ENCODE measurements around the gene NCAPH2. TPM values are rescaled to one million over a fixed set of nuclear protein-coding genes. Genes with fewer than 3 reads are reported as not detected.

Gene NCAPH2
- total RNA-seq, 1 experiment from 2014 or later, result 39.8 TPM

DNA sequence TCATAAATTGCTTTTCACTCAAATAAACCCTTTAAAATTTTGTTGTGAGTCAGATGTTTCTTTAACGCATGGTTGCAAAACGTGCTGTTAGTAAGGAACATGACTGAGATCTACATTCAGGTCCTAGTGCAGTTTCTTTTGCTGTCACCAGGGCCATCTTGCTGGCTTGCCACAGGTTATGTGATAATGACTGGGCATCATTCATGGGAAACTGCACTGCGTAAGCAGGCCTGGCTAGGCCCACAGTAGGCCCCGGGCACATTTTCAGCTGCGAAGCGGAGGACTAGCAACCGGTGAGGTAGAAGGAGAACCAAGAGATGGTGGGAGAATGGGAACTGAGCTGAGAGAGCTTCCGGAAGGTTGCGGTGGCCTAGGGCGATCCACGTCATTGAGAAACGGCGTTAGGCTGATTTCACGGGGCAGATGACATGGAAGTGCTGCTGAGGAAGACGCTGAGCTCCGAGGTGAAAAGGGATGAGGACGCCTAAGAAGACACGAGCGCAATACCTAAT is 34.4 kb downstream of the NCAPH2 start:
- POLR2A ChIA-PET, result interaction anchor here (4.2 to 9.2 kb wide), 4 partner anchors 11 to 39 kb away, joined by 33 to 170 read pairs (median 56); partner anchors contain the start of genes CHKB, SCO2, SYCE3 and TYMP

DNA sequence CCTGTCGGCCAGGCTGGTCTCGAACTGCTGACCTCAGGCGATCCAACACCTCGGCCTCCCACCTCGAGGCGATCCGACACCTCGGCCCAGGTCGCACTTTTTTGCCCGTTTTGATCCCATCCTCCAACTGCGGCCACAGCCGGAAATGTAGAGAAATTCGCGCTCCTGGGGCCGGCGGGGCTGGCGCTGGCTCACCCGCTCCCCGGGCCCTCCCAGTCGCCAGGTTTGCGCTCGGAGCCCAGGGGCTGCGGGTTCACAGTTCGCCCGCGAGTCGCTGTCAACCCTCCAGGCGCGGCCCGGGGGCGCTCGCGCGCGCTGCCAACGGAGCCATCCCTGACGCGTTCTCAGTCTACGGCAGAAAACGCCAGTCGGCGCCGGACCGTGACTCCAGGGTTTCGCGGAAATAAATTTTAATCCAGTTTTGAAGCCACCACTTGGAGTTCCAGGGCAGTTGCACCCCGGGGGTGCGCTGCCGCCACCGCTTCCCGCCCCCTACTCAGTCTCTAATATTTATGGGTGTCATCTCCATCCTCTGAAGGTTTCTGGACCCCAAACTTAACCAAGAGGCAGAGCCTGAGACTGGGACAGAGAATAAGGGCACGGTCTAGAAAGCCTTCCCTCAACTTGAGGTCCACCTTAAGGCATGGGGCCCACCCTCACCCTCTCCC is 36.2 kb downstream of the NCAPH2 start:
- no peaks in the 10 kb centered on the region for H3K36me3 Mint-ChIP-seq (ENCODE audit: insufficient read depth, unreplicated experiment)
- intact Hi-C loops (cut with micrococcal nuclease), result no loop called here
- ChIA-PET CTCF (interaction anchor here (0.7 to 1.3 kb wide), 2 partner anchors 16 to 19 kb away, joined by 3 to 5 read pairs; partner anchors contain the start of gene SYCE3), POLR2A (interaction anchor here (0.7 to 9.2 kb wide), 11 partner anchors 13 to 94 kb away, joined by 3 to 170 read pairs (median 5); partner anchors contain the start of genes SCO2, SYCE3 and TYMP)
- peak; percentile 18 for DNase-seq (ENCODE audit: unreplicated experiment)
- peak overlapping the region; percentile 36 for H3K4me3 Mint-ChIP-seq (ENCODE audit: unreplicated experiment)
- H3K27ac Mint-ChIP-seq (ENCODE audit: low read depth, unreplicated experiment), result peak overlapping the region; percentile 28
- TF ChIP-seq, protein P1, sequence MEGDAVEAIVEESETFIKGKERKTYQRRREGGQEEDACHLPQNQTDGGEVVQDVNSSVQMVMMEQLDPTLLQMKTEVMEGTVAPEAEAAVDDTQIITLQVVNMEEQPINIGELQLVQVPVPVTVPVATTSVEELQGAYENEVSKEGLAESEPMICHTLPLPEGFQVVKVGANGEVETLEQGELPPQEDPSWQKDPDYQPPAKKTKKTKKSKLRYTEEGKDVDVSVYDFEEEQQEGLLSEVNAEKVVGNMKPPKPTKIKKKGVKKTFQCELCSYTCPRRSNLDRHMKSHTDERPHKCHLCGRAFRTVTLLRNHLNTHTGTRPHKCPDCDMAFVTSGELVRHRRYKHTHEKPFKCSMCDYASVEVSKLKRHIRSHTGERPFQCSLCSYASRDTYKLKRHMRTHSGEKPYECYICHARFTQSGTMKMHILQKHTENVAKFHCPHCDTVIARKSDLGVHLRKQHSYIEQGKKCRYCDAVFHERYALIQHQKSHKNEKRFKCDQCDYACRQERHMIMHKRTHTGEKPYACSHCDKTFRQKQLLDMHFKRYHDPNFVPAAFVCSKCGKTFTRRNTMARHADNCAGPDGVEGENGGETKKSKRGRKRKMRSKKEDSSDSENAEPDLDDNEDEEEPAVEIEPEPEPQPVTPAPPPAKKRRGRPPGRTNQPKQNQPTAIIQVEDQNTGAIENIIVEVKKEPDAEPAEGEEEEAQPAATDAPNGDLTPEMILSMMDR (IDR thresholded peaks at IDR 0.05; ENCODE audit: unreplicated experiment), result peak; percentile 26
- peaks cover 31% of the 10 kb centered on the region for H3K4me1 Mint-ChIP-seq (ENCODE audit: insufficient read depth, unreplicated experiment)
- no TSS peak for BruUV-seq (replicated peaks)
- H3K27me3 Mint-ChIP-seq (ENCODE audit: insufficient read depth, unreplicated experiment), result no peaks in the 10 kb centered on the region
- H3K9me3 Mint-ChIP-seq (ENCODE audit: unreplicated experiment), result no peaks in the 10 kb centered on the region

More for the DNA sequence above, 34.4 kb downstream of the NCAPH2 start:
- intact Hi-C loops (cut with micrococcal nuclease), result no loop called here
- CTCF ChIA-PET, result interaction anchor here (1.3 kb wide), 1 partner anchor 20 kb away, joined by 3 read pairs; the partner anchor contains the start of gene SYCE3
- Mint-ChIP-seq H3K4me3 (ENCODE audit: unreplicated experiment) (no peak overlapping the region), H3K36me3 (ENCODE audit: insufficient read depth, unreplicated experiment) (no peaks in the 10 kb centered on the region), H3K4me1 (ENCODE audit: insufficient read depth, unreplicated experiment) (peaks cover 41% of the 10 kb centered on the region), H3K27ac (ENCODE audit: low read depth, unreplicated experiment) (peak overlapping the region; percentile 97), H3K27me3 (ENCODE audit: insufficient read depth, unreplicated experiment) (no peaks in the 10 kb centered on the region), H3K9me3 (ENCODE audit: unreplicated experiment) (no peaks in the 10 kb centered on the region)
- BruUV-seq (replicated peaks), result no TSS peak
- TF ChIP-seq, protein P1 (IDR thresholded peaks at IDR 0.05; ENCODE audit: unreplicated experiment), result peak; percentile 22
- peak; percentile 67 for DNase-seq (ENCODE audit: unreplicated experiment)

DNA sequence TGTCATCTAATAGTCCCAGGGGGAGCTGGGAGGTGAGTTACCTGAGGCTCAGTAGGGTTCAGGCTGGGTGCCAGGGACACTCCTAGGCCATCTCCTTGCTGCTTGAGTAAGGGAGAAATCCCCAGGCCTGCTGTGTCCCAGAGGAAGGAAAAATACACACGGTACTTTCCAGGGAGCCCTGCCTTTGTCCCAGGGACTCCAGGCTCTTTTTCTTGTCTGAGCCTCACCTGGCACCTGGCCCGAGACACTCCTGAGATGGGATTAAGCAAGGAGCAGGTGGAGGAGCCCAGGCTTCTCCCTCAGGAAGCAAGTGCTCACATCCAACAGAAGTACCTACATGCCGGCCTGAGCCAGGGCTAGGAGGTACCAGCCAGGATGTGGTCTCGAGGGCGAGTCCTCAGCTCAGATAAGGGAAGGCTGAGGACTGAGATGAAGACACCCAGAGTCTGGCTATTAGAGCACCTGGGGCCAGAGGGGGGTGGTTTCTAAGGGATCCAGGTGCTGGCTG is 36.8 kb downstream of the NCAPH2 start:
- Mint-ChIP-seq H3K4me1 (ENCODE audit: insufficient read depth, unreplicated experiment) (peaks cover 31% of the 10 kb centered on the region), H3K27ac (ENCODE audit: low read depth, unreplicated experiment) (peak overlapping the region; percentile 28), H3K9me3 (ENCODE audit: unreplicated experiment) (no peaks in the 10 kb centered on the region), H3K27me3 (ENCODE audit: insufficient read depth, unreplicated experiment) (no peaks in the 10 kb centered on the region), H3K36me3 (ENCODE audit: insufficient read depth, unreplicated experiment) (no peaks in the 10 kb centered on the region), H3K4me3 (ENCODE audit: unreplicated experiment) (peak overlapping the region; percentile 36)
- BruUV-seq (replicated peaks), result no TSS peak
- ChIA-PET POLR2A (interaction anchor here (0.7 to 2.1 kb wide), 9 partner anchors 13 to 94 kb away, joined by 3 to 13 read pairs (median 5); partner anchors contain the start of genes SCO2, SYCE3 and TYMP), CTCF (interaction anchor here (0.6 to 1.3 kb wide), 3 partner anchors 15 to 34 kb away, joined by 3 to 5 read pairs (median 3); partner anchors contain the start of gene SYCE3)
- DNase-seq (ENCODE audit: unreplicated experiment), result peak; percentile 91
- TF ChIP-seq, protein P1 (IDR thresholded peaks at IDR 0.05; ENCODE audit: unreplicated experiment), result no peak
- intact Hi-C loops (cut with micrococcal nuclease), result no loop called here

All from MCF 10A (cell line).